SK-N-SH (cell line): Measurements from ENCODE around the gene GALNT18. TPM values are rescaled to one million over a fixed set of nuclear protein-coding genes. Genes with fewer than 3 reads are reported as not detected.

ENCODE experiments used
- CTCF ChIA-PET: fragments of 300-600, 350-600 bp; formaldehyde crosslinking; extraction: SDS; loops from one replicate; lab custom pipeline; 2021; lab: Yijun Ruan, JAX
- POLR2A ChIA-PET: fragments of 350-600 bp; sonication (Branson Sonifier 250); formaldehyde crosslinking; extraction: SDS; loops from one replicate; lab custom pipeline; 2020; ENCODE audit warnings: antibody characterized with exemption, inconsistent platforms; lab: Yijun Ruan, JAX
- DNase-seq: peaks from one replicate; pipeline ENCODE4 v3.0.0; 2012
- H2AFZ ChIP-seq: fragments of 200-600 bp; sonication (generic); 2 replicates; pipeline ENCODE4 v1.8.1; 2016; ENCODE audit warnings: antibody characterized with exemption, mild to moderate bottlenecking, low read depth
- H3F3A ChIP-seq: fragments of 200-600 bp; sonication (generic); replicated peaks from 2 replicates; pipeline ENCODE3; 2016; ENCODE audit warnings: antibody characterized with exemption, mild to moderate bottlenecking; ENCODE audit not compliant: insufficient read depth
- H3K27ac ChIP-seq, 2 experiments: fragments of 200-500 bp in 1 of 2; fragments of 200-600 bp in 1 of 2; sonication (Bioruptor generic) in 1 of 2; sonication (generic), shearing (Covaris generic) in 1 of 2; 2 replicates each; pipeline versions ENCODE4 v1.5.1 to v1.6.1; 2014 to 2016; ENCODE audit warnings: low read depth in 2 of 2, inconsistent platforms in 1 of 2, low read length in 1 of 2, mild to moderate bottlenecking in 1 of 2, mixed read lengths in 1 of 2
- H3K27me3 ChIP-seq: fragments of 200-600 bp; sonication (generic), shearing (Covaris generic); 2 replicates; pipeline ENCODE4 v1.6.1; 2016; ENCODE audit warnings: mixed run types; ENCODE audit not compliant: insufficient read depth
- H3K36me3 ChIP-seq, 2 experiments: fragments of 200-500 bp in 1 of 2; fragments of 200-600 bp in 1 of 2; sonication (Bioruptor generic) in 1 of 2; sonication (generic) in 1 of 2; replicated peaks in 1 of 2; 2 replicates each; pipeline versions ENCODE3 to v1.5.1; 2014 to 2016; ENCODE audit warnings: low read length in 1 of 2, mild to moderate bottlenecking in 1 of 2; ENCODE audit not compliant: insufficient read depth in 2 of 2, control insufficient read depth in 1 of 2
- H3K4me1 ChIP-seq, 2 experiments: fragments of 200-500 bp in 1 of 2; fragments of 200-600 bp in 1 of 2; sonication (Bioruptor generic) in 1 of 2; sonication (generic), shearing (Covaris generic) in 1 of 2; 2 replicates each; pipeline versions ENCODE4 v1.5.1 to v1.6.1; 2014 to 2016; ENCODE audit warnings: low read depth in 1 of 2, low read length in 1 of 2, mixed run types in 1 of 2; ENCODE audit not compliant: insufficient read depth in 2 of 2, control insufficient read depth in 1 of 2
- H3K4me2 ChIP-seq: fragments of 200-600 bp; sonication (generic), shearing (Covaris generic); 2 replicates; pipeline ENCODE4 v1.6.1; 2017; ENCODE audit warnings: mixed run types
- H3K4me3 ChIP-seq, 2 experiments: fragments of 200-500 bp in 1 of 2; fragments of 200-600 bp in 1 of 2; sonication (Bioruptor generic) in 1 of 2; sonication (generic), shearing (Covaris generic) in 1 of 2; 2 replicates each; pipeline versions ENCODE4 v1.5.1 to v1.8.1; 2014 to 2016; ENCODE audit warnings: low read depth in 2 of 2, inconsistent platforms in 1 of 2, low read length in 1 of 2, mild to moderate bottlenecking in 1 of 2, mixed read lengths in 1 of 2, moderate library complexity in 1 of 2
- H3K79me2 ChIP-seq: fragments of 200-600 bp; sonication (generic); 2 replicates; pipeline ENCODE4 v1.8.1; 2017; ENCODE audit warnings: mild to moderate bottlenecking; ENCODE audit not compliant: insufficient read depth
- H3K9ac ChIP-seq: fragments of 200-600 bp; sonication (generic); 2 replicates; pipeline ENCODE4 v1.6.1; 2017; ENCODE audit warnings: mixed run types
- H3K9me2 ChIP-seq: fragments of 200-600 bp; sonication (generic); 2 replicates; pipeline ENCODE4 v1.6.1; 2017; ENCODE audit warnings: mixed run types
- H3K9me3 ChIP-seq: fragments of 200-600 bp; sonication (generic); 2 replicates; pipeline ENCODE4 v1.6.1; 2017; ENCODE audit warnings: mixed run types, mild to moderate bottlenecking, moderate library complexity
- H4K20me1 ChIP-seq: fragments of 200-600 bp; sonication (generic); 2 replicates; pipeline ENCODE4 v1.6.1; 2017; ENCODE audit warnings: mild to moderate bottlenecking, mixed run types; ENCODE audit not compliant: insufficient read depth
- EP300 ChIP-seq, 2 experiments: IDR thresholded peaks; 2 replicates each; pipeline versions ENCODE4 v1.4.0 to v1.6.1; 2012; ENCODE audit warnings: borderline replicate concordance in 1 of 2, low read depth in 1 of 2, low read length in 1 of 2
- FOSL2 ChIP-seq: IDR thresholded peaks from 2 replicates; pipeline ENCODE4 v1.4.0; 2012; ENCODE audit warnings: low read depth, mild to moderate bottlenecking, moderate library complexity, borderline replicate concordance
- FOXJ3 ChIP-seq: sonication (generic); formaldehyde crosslinking; IDR thresholded peaks from 2 replicates; pipeline ENCODE4 v1.5.1; 2020; ENCODE audit warnings: mild to moderate bottlenecking, missing genetic modification reagents
- GABPA ChIP-seq: IDR thresholded peaks from 2 replicates; pipeline ENCODE4 v1.4.0; 2012; ENCODE audit warnings: low read depth, mild to moderate bottlenecking
- MAX ChIP-seq: IDR thresholded peaks from 2 replicates; pipeline ENCODE4 v1.4.0; 2012; ENCODE audit warnings: low read depth
- MEF2A ChIP-seq: IDR thresholded peaks from 2 replicates; pipeline ENCODE4 v1.4.0; 2012; ENCODE audit warnings: low read depth, borderline replicate concordance
- NRF1 ChIP-seq: IDR thresholded peaks from 2 replicates; pipeline ENCODE4 v1.6.1; 2012; ENCODE audit warnings: low read depth, mild to moderate bottlenecking, low read length
- POLR2AphosphoS5 ChIP-seq: IDR thresholded peaks from 2 replicates; pipeline ENCODE4 v1.6.1; 2012; ENCODE audit warnings: low read depth, low read length
- RAD21 ChIP-seq: IDR thresholded peaks from 2 replicates; pipeline ENCODE4 v1.6.1; 2012; ENCODE audit warnings: mild to moderate bottlenecking, low read length
- RFX5 ChIP-seq: IDR thresholded peaks from 2 replicates; pipeline ENCODE4 v1.6.1; 2012; ENCODE audit warnings: mild to moderate bottlenecking, improper control_type of control experiment, low read length
- RXRA ChIP-seq: IDR thresholded peaks from 2 replicates; pipeline ENCODE4 v1.4.0; 2012; ENCODE audit warnings: low read depth, mild to moderate bottlenecking, borderline replicate concordance
- SIN3A ChIP-seq: IDR thresholded peaks from 2 replicates; pipeline ENCODE4 v1.6.1; 2012; ENCODE audit warnings: low read depth, mild to moderate bottlenecking, low read length, moderate library complexity, borderline replicate concordance
- SMC3 ChIP-seq: IDR thresholded peaks from 2 replicates; pipeline ENCODE4 v1.6.1; 2012; ENCODE audit warnings: low read depth, low read length, improper control_type of control experiment
- TAF1 ChIP-seq: IDR thresholded peaks from 2 replicates; pipeline ENCODE4 v1.6.1; 2012; ENCODE audit warnings: low read depth, mild to moderate bottlenecking, low read length, moderate library complexity, borderline replicate concordance
- TCF12 ChIP-seq: IDR thresholded peaks from 2 replicates; pipeline ENCODE4 v1.4.0; 2012
- TEAD4 ChIP-seq: IDR thresholded peaks from 2 replicates; pipeline ENCODE4 v1.4.0; 2012; ENCODE audit warnings: mild to moderate bottlenecking, borderline replicate concordance; ENCODE audit not compliant: insufficient read depth
- YY1 ChIP-seq: IDR thresholded peaks from 2 replicates; pipeline ENCODE4 v1.4.0; 2012; ENCODE audit warnings: low read depth, mild to moderate bottlenecking
- WGBS: methylation state at CpG from one replicate; pipeline ENCODE4 v1.1.6; 2017; ENCODE audit warnings: low lambda C conversion rate; 5-methylcytosine and 5-hydroxymethylcytosine counted together
- polyA plus RNA-seq, 3 experiments: library from polyadenylated mRNA; depleted of rRNA; stranded (reverse); fragments of >200 nt; gene quantifications; 2 replicates each; pipeline ENCODE4 v1.2.3, GENCODE V29; 2012
- TF ChIP-seq, protein P1 (sequence below): IDR thresholded peaks from 2 replicates; pipeline ENCODE4 v1.6.1; 2012; ENCODE audit warnings: mild to moderate bottlenecking, low read depth, low read length, moderate library complexity
- TF ChIP-seq, protein P2 (sequence below): fragments of 150-350 bp; IDR thresholded peaks from 2 replicates; pipeline ENCODE4 v1.6.1; 2017; ENCODE audit warnings: antibody characterized with exemption, low read length, low read depth, borderline replicate concordance

Gene GALNT18
- polyA plus RNA-seq, 1 of the 3 experiments (the other 2 are of a cell fraction), result 0.64 TPM

DNA sequence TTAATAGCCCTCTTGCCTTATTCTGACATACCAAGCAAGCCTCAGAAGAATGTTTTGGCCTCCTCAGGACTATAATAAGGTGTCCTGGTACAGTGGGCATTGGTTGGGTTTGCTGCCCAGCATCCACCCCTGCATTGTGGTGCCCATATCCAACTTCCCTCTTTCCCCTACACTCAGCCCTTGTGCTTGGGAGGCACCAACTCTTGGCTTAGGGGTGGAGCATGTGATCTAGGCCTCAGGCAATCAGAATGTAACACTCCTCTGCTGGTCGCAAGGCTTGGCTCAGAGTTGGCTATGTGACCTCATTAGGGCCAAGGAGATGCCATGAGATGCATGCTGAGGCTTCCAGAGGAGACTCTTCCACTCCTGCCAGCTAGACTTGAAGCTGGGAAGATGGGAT lies 391.7 kb downstream of the GALNT18 start:
- Histone ChIP-seq H4K20me1 (no peaks in the 10 kb centered on the region), H3K9me3 (no peaks in the 10 kb centered on the region), H3K36me3 (no peaks in the 10 kb centered on the region), H3K9ac (no peak overlapping the region), H3F3A (no peaks in the 10 kb centered on the region), H3K9me2 (no peaks in the 10 kb centered on the region), H3K79me2 (no peaks in the 10 kb centered on the region), H2AFZ (no peak overlapping the region), H3K4me3 (no peak overlapping the region), H3K27me3 (no peaks in the 10 kb centered on the region), H3K4me1 (no peaks in the 10 kb centered on the region), H3K27ac (no peak overlapping the region), H3K4me2 (no peak overlapping the region)
- ChIA-PET POLR2A (no interaction called here), CTCF (interaction anchor here (0.9 to 1.6 kb wide), 2 partner anchors 67 to 557 kb away, joined by 3 to 4 read pairs; no protein-coding TSS in a partner anchor)
- WGBS, result 20% methylated on average over 1 of the region's 1 CpG
- TF ChIP-seq RXRA (no peak), MAX (no peak), TAF1 (no peak), FOXJ3 (no peak), POLR2AphosphoS5 (no peak)
- DNase-seq, result no peak

GRCh38 chr11:11229647-11230046 lies 392.2 kb downstream of the GALNT18 start:
- DNase-seq, result no peak
- H3K4me2 ChIP-seq, result no peak overlapping the region
- H2AFZ ChIP-seq, result no peak overlapping the region
- H3F3A ChIP-seq, result no peaks in the 10 kb centered on the region
- no peak overlapping the region for H3K9ac ChIP-seq
- H3K4me3 ChIP-seq, result no peak overlapping the region
- H3K9me3 ChIP-seq, result no peaks in the 10 kb centered on the region
- H4K20me1 ChIP-seq, result no peaks in the 10 kb centered on the region
- POLR2A ChIA-PET, result no interaction called here
- 43% methylated on average over 2 of the region's 2 CpGs for WGBS
- no peaks in the 10 kb centered on the region for H3K27me3 ChIP-seq
- H3K4me1 ChIP-seq, result no peaks in the 10 kb centered on the region
- no peaks in the 10 kb centered on the region for H3K9me2 ChIP-seq
- no peaks in the 10 kb centered on the region for H3K36me3 ChIP-seq
- TF ChIP-seq RFX5 (no peak), GABPA (no peak), TEAD4 (no peak), RAD21 (no peak), EP300 (IDR thresholded peaks at IDR 0.05; ENCODE audit: borderline replicate concordance in 1 of 2, low read depth in 1 of 2, low read length in 1 of 2) (no peak), FOSL2 (no peak), NRF1 (no peak), TCF12 (no peak), SIN3A (no peak), SMC3 (no peak), MEF2A (no peak), MAX (no peak), YY1 (no peak)
- TF ChIP-seq, protein P1, sequence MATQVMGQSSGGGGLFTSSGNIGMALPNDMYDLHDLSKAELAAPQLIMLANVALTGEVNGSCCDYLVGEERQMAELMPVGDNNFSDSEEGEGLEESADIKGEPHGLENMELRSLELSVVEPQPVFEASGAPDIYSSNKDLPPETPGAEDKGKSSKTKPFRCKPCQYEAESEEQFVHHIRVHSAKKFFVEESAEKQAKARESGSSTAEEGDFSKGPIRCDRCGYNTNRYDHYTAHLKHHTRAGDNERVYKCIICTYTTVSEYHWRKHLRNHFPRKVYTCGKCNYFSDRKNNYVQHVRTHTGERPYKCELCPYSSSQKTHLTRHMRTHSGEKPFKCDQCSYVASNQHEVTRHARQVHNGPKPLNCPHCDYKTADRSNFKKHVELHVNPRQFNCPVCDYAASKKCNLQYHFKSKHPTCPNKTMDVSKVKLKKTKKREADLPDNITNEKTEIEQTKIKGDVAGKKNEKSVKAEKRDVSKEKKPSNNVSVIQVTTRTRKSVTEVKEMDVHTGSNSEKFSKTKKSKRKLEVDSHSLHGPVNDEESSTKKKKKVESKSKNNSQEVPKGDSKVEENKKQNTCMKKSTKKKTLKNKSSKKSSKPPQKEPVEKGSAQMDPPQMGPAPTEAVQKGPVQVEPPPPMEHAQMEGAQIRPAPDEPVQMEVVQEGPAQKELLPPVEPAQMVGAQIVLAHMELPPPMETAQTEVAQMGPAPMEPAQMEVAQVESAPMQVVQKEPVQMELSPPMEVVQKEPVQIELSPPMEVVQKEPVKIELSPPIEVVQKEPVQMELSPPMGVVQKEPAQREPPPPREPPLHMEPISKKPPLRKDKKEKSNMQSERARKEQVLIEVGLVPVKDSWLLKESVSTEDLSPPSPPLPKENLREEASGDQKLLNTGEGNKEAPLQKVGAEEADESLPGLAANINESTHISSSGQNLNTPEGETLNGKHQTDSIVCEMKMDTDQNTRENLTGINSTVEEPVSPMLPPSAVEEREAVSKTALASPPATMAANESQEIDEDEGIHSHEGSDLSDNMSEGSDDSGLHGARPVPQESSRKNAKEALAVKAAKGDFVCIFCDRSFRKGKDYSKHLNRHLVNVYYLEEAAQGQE, result no peak
- TF ChIP-seq, protein P2, sequence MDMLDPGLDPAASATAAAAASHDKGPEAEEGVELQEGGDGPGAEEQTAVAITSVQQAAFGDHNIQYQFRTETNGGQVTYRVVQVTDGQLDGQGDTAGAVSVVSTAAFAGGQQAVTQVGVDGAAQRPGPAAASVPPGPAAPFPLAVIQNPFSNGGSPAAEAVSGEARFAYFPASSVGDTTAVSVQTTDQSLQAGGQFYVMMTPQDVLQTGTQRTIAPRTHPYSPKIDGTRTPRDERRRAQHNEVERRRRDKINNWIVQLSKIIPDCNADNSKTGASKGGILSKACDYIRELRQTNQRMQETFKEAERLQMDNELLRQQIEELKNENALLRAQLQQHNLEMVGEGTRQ, result no peak
- TF ChIP-seq, all 33 proteins: peak for 0
- CTCF ChIA-PET, result no interaction called here
- Histone ChIP-seq H3K27ac (no peak overlapping the region), H3K79me2 (no peaks in the 10 kb centered on the region)
